Panc1 (cell line): ENCODE results near the gene BBX. TPM values are rescaled to one million over a fixed set of nuclear protein-coding genes. Genes with fewer than 3 reads are reported as not detected.

Experiments used
- ATAC-seq: fragments of 200-7000 bp; cut with Tn5 transposase; 2 replicates; pipeline ENCODE4 v1.9.1; 2020; ENCODE audit warnings: mild to moderate bottlenecking, moderate library complexity
- BruUV-seq: library from RNA; stranded (reverse); fragments of 400-500 nt; replicated peaks from 2 replicates; lab custom pipeline; 2021; lab: Mats Ljungman, UMichigan
- CTCF ChIA-PET: fragments of 300-600 bp; sonication (Branson Sonifier 250); formaldehyde crosslinking; loops from one replicate; lab custom pipeline; 2022; ENCODE audit warnings: antibody characterized with exemption; lab: Charles Lee
- POLR2A ChIA-PET: fragments of 300-600 bp; sonication (Branson Sonifier 250); formaldehyde crosslinking; loops from one replicate; lab custom pipeline; 2022; ENCODE audit warnings: antibody characterized with exemption; lab: Charles Lee
- DNase-seq: peaks from one replicate; pipeline ENCODE4 v3.0.0-alpha.2; 2010; ENCODE audit warnings: low read depth, low spot score
- H3K27ac ChIP-seq: 2 replicates; pipeline ENCODE4 v1.5.1; 2011; ENCODE audit warnings: mild to moderate bottlenecking, low read length, inconsistent platforms
- H3K27me3 ChIP-seq: fragments of 200-500 bp; sonication (Bioruptor generic); 2 replicates; pipeline ENCODE4 v1.6.0; 2014; ENCODE audit warnings: low read length, inconsistent platforms; ENCODE audit not compliant: control insufficient read depth, insufficient read depth
- H3K36me3 ChIP-seq: fragments of 200-500 bp; sonication (Bioruptor generic); 2 replicates; pipeline ENCODE4 v1.5.1; 2014; ENCODE audit warnings: inconsistent platforms, mild to moderate bottlenecking, low read length, moderate library complexity; ENCODE audit not compliant: control insufficient read depth, insufficient read depth
- H3K4me1 ChIP-seq: 2 replicates; pipeline ENCODE4 v1.5.1; 2011; ENCODE audit warnings: inconsistent platforms, mild to moderate bottlenecking, low read length, moderate library complexity; ENCODE audit not compliant: control insufficient read depth, insufficient read depth
- H3K4me3 ChIP-seq, 2 experiments: 2 replicates each; pipeline ENCODE4 v1.5.1; 2011 to 2012; ENCODE audit warnings: low read depth in 2 of 2, low read length in 2 of 2, mild to moderate bottlenecking in 2 of 2, inconsistent platforms in 1 of 2, moderate library complexity in 1 of 2
- H3K9me3 ChIP-seq: fragments of 200-500 bp; sonication (Bioruptor generic); 2 replicates; pipeline ENCODE4 v1.5.1; 2014; ENCODE audit warnings: low read depth, mild to moderate bottlenecking, inconsistent platforms, low read length, moderate library complexity; ENCODE audit not compliant: control insufficient read depth, insufficient read depth
- POLR2AphosphoS5 ChIP-seq: IDR thresholded peaks from 2 replicates; pipeline ENCODE4 v1.6.1; 2012; ENCODE audit warnings: mild to moderate bottlenecking, low read depth, low read length, moderate library complexity
- SIN3A ChIP-seq: IDR thresholded peaks from 2 replicates; pipeline ENCODE4 v1.6.1; 2012; ENCODE audit warnings: low read depth, mild to moderate bottlenecking, low read length, moderate library complexity, borderline replicate concordance; ENCODE audit not compliant: insufficient read depth
- TCF7L2 ChIP-seq: IDR thresholded peaks from 2 replicates; pipeline ENCODE4 v1.6.1; 2011; ENCODE audit warnings: mild to moderate bottlenecking, low read depth, low read length, inconsistent platforms
- in situ Hi-C: cut with HindIII; loops from 2 replicates; pipeline ENCODE4 v1.10.0; 2016; ENCODE audit warnings: low sequenced_read_pairs, low pct_unique_long_range_greater_than_20kb
- intact Hi-C: fragments of 100-400 bp; cut with micrococcal nuclease; formaldehyde crosslinking; loops from one replicate; pipeline ENCODE4 v1.10.0; 2022; ENCODE audit not compliant: unreplicated experiment
- total RNA-seq: library from RNA; stranded (reverse); gene quantifications from one replicate; pipeline ENCODE4 v1.2.1, GENCODE V29; 2021; ENCODE audit not compliant: unreplicated experiment
- TF ChIP-seq, protein P1 (sequence below), 2 experiments: IDR thresholded peaks; 2 replicates each; pipeline ENCODE4 v1.6.1; 2011 to 2012; ENCODE audit warnings: low read depth in 2 of 2, control low read depth in 1 of 2, low read length in 1 of 2, mild to moderate bottlenecking in 1 of 2, moderate library complexity in 1 of 2; ENCODE audit not compliant: insufficient read depth in 1 of 2
- TF ChIP-seq, protein P2 (sequence below): fragments of 450-650 bp; IDR thresholded peaks from 2 replicates; pipeline ENCODE4 v1.5.1; 2017; ENCODE audit warnings: mild to moderate bottlenecking

Gene BBX
- total RNA-seq, 1 experiment from 2014 or later = 28.5 TPM

- no peak overlapping the region for H3K27ac ChIP-seq
- TF ChIP-seq, protein P1, sequence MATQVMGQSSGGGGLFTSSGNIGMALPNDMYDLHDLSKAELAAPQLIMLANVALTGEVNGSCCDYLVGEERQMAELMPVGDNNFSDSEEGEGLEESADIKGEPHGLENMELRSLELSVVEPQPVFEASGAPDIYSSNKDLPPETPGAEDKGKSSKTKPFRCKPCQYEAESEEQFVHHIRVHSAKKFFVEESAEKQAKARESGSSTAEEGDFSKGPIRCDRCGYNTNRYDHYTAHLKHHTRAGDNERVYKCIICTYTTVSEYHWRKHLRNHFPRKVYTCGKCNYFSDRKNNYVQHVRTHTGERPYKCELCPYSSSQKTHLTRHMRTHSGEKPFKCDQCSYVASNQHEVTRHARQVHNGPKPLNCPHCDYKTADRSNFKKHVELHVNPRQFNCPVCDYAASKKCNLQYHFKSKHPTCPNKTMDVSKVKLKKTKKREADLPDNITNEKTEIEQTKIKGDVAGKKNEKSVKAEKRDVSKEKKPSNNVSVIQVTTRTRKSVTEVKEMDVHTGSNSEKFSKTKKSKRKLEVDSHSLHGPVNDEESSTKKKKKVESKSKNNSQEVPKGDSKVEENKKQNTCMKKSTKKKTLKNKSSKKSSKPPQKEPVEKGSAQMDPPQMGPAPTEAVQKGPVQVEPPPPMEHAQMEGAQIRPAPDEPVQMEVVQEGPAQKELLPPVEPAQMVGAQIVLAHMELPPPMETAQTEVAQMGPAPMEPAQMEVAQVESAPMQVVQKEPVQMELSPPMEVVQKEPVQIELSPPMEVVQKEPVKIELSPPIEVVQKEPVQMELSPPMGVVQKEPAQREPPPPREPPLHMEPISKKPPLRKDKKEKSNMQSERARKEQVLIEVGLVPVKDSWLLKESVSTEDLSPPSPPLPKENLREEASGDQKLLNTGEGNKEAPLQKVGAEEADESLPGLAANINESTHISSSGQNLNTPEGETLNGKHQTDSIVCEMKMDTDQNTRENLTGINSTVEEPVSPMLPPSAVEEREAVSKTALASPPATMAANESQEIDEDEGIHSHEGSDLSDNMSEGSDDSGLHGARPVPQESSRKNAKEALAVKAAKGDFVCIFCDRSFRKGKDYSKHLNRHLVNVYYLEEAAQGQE (IDR thresholded peaks at IDR 0.05; ENCODE audit: insufficient read depth in 1 of 2, low read depth in 2 of 2, low read length in 1 of 2) = no peak
- no peak for TF ChIP-seq SIN3A
- TF ChIP-seq, protein P2, sequence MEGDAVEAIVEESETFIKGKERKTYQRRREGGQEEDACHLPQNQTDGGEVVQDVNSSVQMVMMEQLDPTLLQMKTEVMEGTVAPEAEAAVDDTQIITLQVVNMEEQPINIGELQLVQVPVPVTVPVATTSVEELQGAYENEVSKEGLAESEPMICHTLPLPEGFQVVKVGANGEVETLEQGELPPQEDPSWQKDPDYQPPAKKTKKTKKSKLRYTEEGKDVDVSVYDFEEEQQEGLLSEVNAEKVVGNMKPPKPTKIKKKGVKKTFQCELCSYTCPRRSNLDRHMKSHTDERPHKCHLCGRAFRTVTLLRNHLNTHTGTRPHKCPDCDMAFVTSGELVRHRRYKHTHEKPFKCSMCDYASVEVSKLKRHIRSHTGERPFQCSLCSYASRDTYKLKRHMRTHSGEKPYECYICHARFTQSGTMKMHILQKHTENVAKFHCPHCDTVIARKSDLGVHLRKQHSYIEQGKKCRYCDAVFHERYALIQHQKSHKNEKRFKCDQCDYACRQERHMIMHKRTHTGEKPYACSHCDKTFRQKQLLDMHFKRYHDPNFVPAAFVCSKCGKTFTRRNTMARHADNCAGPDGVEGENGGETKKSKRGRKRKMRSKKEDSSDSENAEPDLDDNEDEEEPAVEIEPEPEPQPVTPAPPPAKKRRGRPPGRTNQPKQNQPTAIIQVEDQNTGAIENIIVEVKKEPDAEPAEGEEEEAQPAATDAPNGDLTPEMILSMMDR = no peak
- no peak for TF ChIP-seq TCF7L2
- TF ChIP-seq POLR2AphosphoS5 = no peak
- H3K4me3 ChIP-seq = no peak overlapping the region
- in situ Hi-C loops (no loop called here), intact Hi-C loops (no loop called here)
- no peaks in the 10 kb centered on the region for H3K27me3 ChIP-seq
- BruUV-seq = no TSS peak
- POLR2A ChIA-PET = no interaction called here
- CTCF ChIA-PET = no interaction called here
- no peaks in the 10 kb centered on the region for H3K9me3 ChIP-seq
- no peaks in the 10 kb centered on the region for H3K36me3 ChIP-seq
- DNase-seq (no peak), ATAC-seq (no peak)
- no peaks in the 10 kb centered on the region for H3K4me1 ChIP-seq
These were observed 111.3 kb downstream of the BBX start for GRCh38 chr3:107634099-107634489.

DNA sequence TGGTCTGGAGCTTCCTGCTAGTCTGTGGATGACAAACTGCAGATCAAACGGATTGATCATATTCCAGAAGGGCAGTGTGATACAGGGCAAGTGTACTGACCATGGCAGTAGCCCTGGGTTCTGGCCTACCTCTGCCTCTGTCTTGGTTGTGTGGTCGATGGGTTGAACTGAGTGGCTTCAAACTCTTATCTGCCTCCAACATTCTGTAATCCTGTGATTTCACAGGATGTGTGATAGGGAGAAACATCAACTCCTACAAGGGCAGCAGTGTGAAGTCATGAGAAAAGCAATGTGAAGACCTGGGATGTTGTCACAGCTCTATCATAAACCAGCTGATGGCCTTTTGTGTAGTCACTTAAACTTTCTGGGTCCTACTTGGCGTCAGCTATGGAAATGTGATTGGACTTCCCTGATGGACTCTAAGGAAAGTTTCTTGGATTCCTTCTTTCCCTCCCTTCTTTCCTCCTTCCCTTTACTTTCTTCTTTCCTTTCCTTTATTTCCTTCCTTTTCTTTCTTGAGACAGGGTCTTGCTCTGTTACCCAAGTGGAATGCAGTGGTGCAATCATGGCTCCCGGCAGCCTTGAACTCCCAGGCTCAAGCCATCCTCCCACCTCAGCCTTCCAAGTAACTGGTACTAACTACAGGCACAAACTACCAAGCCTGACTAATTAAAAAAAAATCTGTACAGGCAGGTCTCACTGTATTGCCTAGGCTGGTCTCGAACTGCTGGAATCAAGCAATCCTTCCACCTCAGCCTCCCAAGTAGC is 114.8 kb downstream of the BBX start:
- no peaks in the 10 kb centered on the region for H3K36me3 ChIP-seq
- no peaks in the 10 kb centered on the region for H3K9me3 ChIP-seq
- no peak for ATAC-seq
- DNase-seq = no peak
- H3K27ac ChIP-seq = no peak overlapping the region
- in situ Hi-C loops = no loop called here
- ChIA-PET POLR2A (no interaction called here), CTCF (no interaction called here)
- TF ChIP-seq TCF7L2 (no peak), SIN3A (no peak)
- no TSS peak for BruUV-seq
- no peaks in the 10 kb centered on the region for H3K4me1 ChIP-seq
- H3K4me3 ChIP-seq = no peak overlapping the region
- intact Hi-C loops = no loop called here
- no peaks in the 10 kb centered on the region for H3K27me3 ChIP-seq
